ENCODE measurements around the gene GIPC3.
A peak's percentile ranks its signal among the peaks of the same experiment; 100 is the strongest.

Gene GIPC3

GRCh38 chr19:3547767-3548282, 37.5 kb upstream of the GIPC3 start:
- H3K4me3 ChIP-seq (ENCODE audit: low read depth, low read length), result no peak overlapping the region
- H3K36me3 ChIP-seq, result peaks cover 41% of the 10 kb centered on the region
- no peak for TF ChIP-seq CTCF (IDR thresholded peaks at IDR 0.05; ENCODE audit: low read depth, low read length)
- no peak overlapping the region for H3K27ac ChIP-seq
- DNase-seq, result no peak
- H3K27me3 ChIP-seq (ENCODE audit: insufficient read depth, low read depth, severe bottlenecking), result no peaks in the 10 kb centered on the region
- H3K9me3 ChIP-seq (ENCODE audit: severe bottlenecking), result no peaks in the 10 kb centered on the region

GRCh38 chr19:3548606-3549005, 36.7 kb upstream of the GIPC3 start:
- Histone ChIP-seq H3K27ac (no peak overlapping the region), H3K36me3 (peaks cover 41% of the 10 kb centered on the region), H3K4me3 (ENCODE audit: low read depth, low read length) (no peak overlapping the region), H3K9me3 (ENCODE audit: severe bottlenecking) (no peaks in the 10 kb centered on the region), H3K27me3 (ENCODE audit: insufficient read depth, low read depth, severe bottlenecking) (no peaks in the 10 kb centered on the region)
- no peak for TF ChIP-seq CTCF (IDR thresholded peaks at IDR 0.05; ENCODE audit: low read depth, low read length)
- no peak for DNase-seq

- no peak for TF ChIP-seq CTCF (IDR thresholded peaks at IDR 0.05; ENCODE audit: low read depth, low read length)
- peaks cover 35% of the 10 kb centered on the region for H3K36me3 ChIP-seq
- DNase-seq, result peak; percentile 70
Observed at GRCh38 chr19:3549816-3550215, 35.5 kb upstream of the GIPC3 start.

GRCh38 chr19:3550947-3551791, 34.1 kb upstream of the GIPC3 start:
- no peaks in the 10 kb centered on the region for H3K27me3 ChIP-seq (ENCODE audit: insufficient read depth, low read depth, severe bottlenecking)
- no peak for TF ChIP-seq CTCF (IDR thresholded peaks at IDR 0.05; ENCODE audit: low read depth, low read length)
- no peak for DNase-seq
- peaks cover 24% of the 10 kb centered on the region for H3K36me3 ChIP-seq
- no peak overlapping the region for H3K27ac ChIP-seq
- H3K4me3 ChIP-seq (ENCODE audit: low read depth, low read length), result no peak overlapping the region
- H3K9me3 ChIP-seq (ENCODE audit: severe bottlenecking), result no peaks in the 10 kb centered on the region

More at GRCh38 chr19:3549816-3550215, 35.5 kb upstream of the GIPC3 start:
- 0 out of 2 replicates have a peak overlapping the region, but pooled peaks have one; percentile 26 for H3K27ac ChIP-seq
- H3K4me3 ChIP-seq (ENCODE audit: low read depth, low read length), result no peak overlapping the region
- H3K9me3 ChIP-seq (ENCODE audit: severe bottlenecking), result no peaks in the 10 kb centered on the region
- H3K27me3 ChIP-seq (ENCODE audit: insufficient read depth, low read depth, severe bottlenecking), result no peaks in the 10 kb centered on the region

GRCh38 chr19:3551792-3552095, 33.5 kb upstream of the GIPC3 start:
- TF ChIP-seq CTCF (IDR thresholded peaks at IDR 0.05; ENCODE audit: low read depth, low read length), result no peak
- no peak for DNase-seq
- H3K4me3 ChIP-seq (ENCODE audit: low read depth, low read length), result no peak overlapping the region
- peaks cover 21% of the 10 kb centered on the region for H3K36me3 ChIP-seq
- H3K9me3 ChIP-seq (ENCODE audit: severe bottlenecking), result no peaks in the 10 kb centered on the region
- no peak overlapping the region for H3K27ac ChIP-seq
- no peaks in the 10 kb centered on the region for H3K27me3 ChIP-seq (ENCODE audit: insufficient read depth, low read depth, severe bottlenecking)

All from WERI-Rb-1 (cell line).